Keratinocyte (primary cell): Measurements from ENCODE around the gene FAM156B. TPM values are rescaled to one million over a fixed set of nuclear protein-coding genes. Genes with fewer than 3 reads are reported as not detected.
"Not testable (repeated sequence)": the region's sequence is repeated elsewhere in the genome, so short reads cannot be mapped to it uniquely, and the experiment has no call there.

Experiments used
- DNase-seq: peaks from one replicate; pipeline ENCODE4 v3.0.0-alpha.2; 2011; ENCODE audit warnings: low read depth, missing footprints, low spot score
- FAIRE-seq: peaks from 2 replicates; lab custom pipeline; 2011; peaks lifted over from hg19 to GRCh38; lab: Jason Lieb, UNC
- H2AFZ ChIP-seq: 2 replicates; pipeline ENCODE4 v1.6.0; 2012; ENCODE audit warnings: low read length, control low read depth, inconsistent platforms; ENCODE audit not compliant: control insufficient read depth
- H3K27ac ChIP-seq: 2 replicates; pipeline ENCODE4 v1.5.1; 2011; ENCODE audit warnings: low read length; ENCODE audit not compliant: control insufficient read depth, insufficient read depth
- H3K27me3 ChIP-seq: 3 replicates; pipeline ENCODE4 v1.6.0; 2011; ENCODE audit warnings: low read length; ENCODE audit not compliant: control insufficient read depth, insufficient read depth; ENCODE audit errors: extremely low read depth
- H3K36me3 ChIP-seq, 2 experiments: 2 replicates in 1 of 2; 3 replicates in 1 of 2; pipeline ENCODE4 v1.5.1; 2011; ENCODE audit warnings: low read length in 2 of 2, mild to moderate bottlenecking in 1 of 2; ENCODE audit not compliant: control insufficient read depth in 2 of 2, insufficient read depth in 2 of 2; ENCODE audit errors: extremely low read depth in 1 of 2
- H3K4me1 ChIP-seq: 3 replicates; pipeline ENCODE4 v1.5.1; 2011; ENCODE audit warnings: low read length; ENCODE audit not compliant: control insufficient read depth, insufficient read depth; ENCODE audit errors: extremely low read depth
- H3K4me2 ChIP-seq: 3 replicates; pipeline ENCODE4 v1.6.0; 2011; ENCODE audit warnings: low read depth, low read length; ENCODE audit not compliant: control insufficient read depth, insufficient read depth; ENCODE audit errors: extremely low read depth
- H3K4me3 ChIP-seq, 3 experiments: fragments of 200-600 bp in 1 of 3; sonication (generic) in 1 of 3; 2 replicates in 2 of 3; 3 replicates in 1 of 3; pipeline ENCODE4 v1.5.1; 2011 to 2016; ENCODE audit warnings: low read length in 3 of 3, mild to moderate bottlenecking in 3 of 3, control low read depth in 2 of 3, inconsistent platforms in 1 of 3, low read depth in 1 of 3, mixed read lengths in 1 of 3, mixed run types in 1 of 3, moderate library complexity in 1 of 3; ENCODE audit not compliant: control insufficient read depth in 2 of 3, insufficient read depth in 2 of 3; ENCODE audit errors: extremely low read depth in 1 of 3
- H3K79me2 ChIP-seq: 2 replicates; pipeline ENCODE4 v1.6.0; 2012; ENCODE audit warnings: low read length; ENCODE audit not compliant: control insufficient read depth, insufficient read depth
- H3K9ac ChIP-seq: 3 replicates; pipeline ENCODE4 v1.6.0; 2011; ENCODE audit warnings: low read length; ENCODE audit not compliant: control insufficient read depth, insufficient read depth; ENCODE audit errors: extremely low read depth
- H3K9me1 ChIP-seq: 3 replicates; pipeline ENCODE4 v1.6.0; 2011; ENCODE audit warnings: low read length; ENCODE audit not compliant: control insufficient read depth, insufficient read depth; ENCODE audit errors: extremely low read depth
- H3K9me3 ChIP-seq: 2 replicates; pipeline ENCODE4 v1.5.1; 2012; ENCODE audit warnings: low read depth, low read length; ENCODE audit not compliant: control insufficient read depth
- H4K20me1 ChIP-seq: 3 replicates; pipeline ENCODE4 v1.6.0; 2011; ENCODE audit warnings: low read length; ENCODE audit not compliant: control insufficient read depth, insufficient read depth; ENCODE audit errors: extremely low read depth
- EZH2 ChIP-seq: IDR thresholded peaks from one replicate; pipeline ENCODE4 v1.6.1; 2012; ENCODE audit warnings: inconsistent platforms, mild to moderate bottlenecking, low read length, moderate library complexity
- dilution Hi-C: fragments of 300-500 bp; cut with MboI; formaldehyde crosslinking; loops from one replicate; pipeline ENCODE4 v1.7.0; 2020; ENCODE audit warnings: low sequenced_read_pairs; ENCODE audit not compliant: extremely low pct_ligation_motif_present
- polyA minus RNA-seq, 3 experiments: library from RNA; depleted of rRNA, polyadenylated mRNA; stranded (reverse); fragments of >200 nt; gene quantifications; 1 replicate in 1 of 3; 2 replicates in 1 of 3; 3 replicates in 1 of 3; pipeline ENCODE4 v1.2.3, GENCODE V29; 2011
- polyA plus RNA-seq, 5 experiments: library from polyadenylated mRNA; depleted of rRNA in 3 of 5; stranded (reverse) in 3 of 5; stranded (forward) in 1 of 5; unstranded in 1 of 5; fragments of >200 nt; gene quantifications; 1 replicate in 1 of 5; 2 replicates in 3 of 5; 3 replicates in 1 of 5; pipeline versions ENCODE4 v1.2.1 to v1.2.3, GENCODE V29; 2011 to 2012; ENCODE audit warnings: missing spikeins in 2 of 5, low read depth in 1 of 5, low replicate concordance in 1 of 5
- TF ChIP-seq, protein P1 (sequence below), 3 experiments: IDR thresholded peaks in 1 of 3; conservative IDR thresholded peaks in 1 of 3; optimal IDR thresholded peaks in 1 of 3; 2 replicates in 2 of 3; 3 replicates in 1 of 3; pipeline versions ENCODE3 to v1.5.1; 2011; ENCODE audit warnings: low read length in 3 of 3, mild to moderate bottlenecking in 3 of 3, moderate library complexity in 2 of 3, control low read depth in 1 of 3, inconsistent platforms in 1 of 3; ENCODE audit not compliant: insufficient read depth in 2 of 3; ENCODE audit errors: extremely low read depth in 1 of 3

The FAM156B gene
- polyA plus RNA-seq (12.0 to 16.8 TPM (median 12.4 TPM) in 3 replicates), polyA minus RNA-seq (5.1 to 10.6 TPM (median 7.0 TPM) in 3 replicates)
- 3.1 TPM for polyA plus RNA-seq (2011; ENCODE audit: low read depth)
- 6.0 and 8.1 TPM in 2 replicates for polyA plus RNA-seq (2011; cell fraction: cytosol; rRNA removed)
- 85.8 and 109 TPM in 2 replicates for polyA plus RNA-seq (2011; cell fraction: nucleus; rRNA removed)
- 4.5 and 10.3 TPM in 2 replicates for polyA plus RNA-seq (2012; ENCODE audit: low replicate concordance)
- polyA minus RNA-seq (2011; cell fraction: cytosol; rRNA and poly(A)+ RNA removed), result 3.5 TPM
- polyA minus RNA-seq (2011; cell fraction: nucleus; rRNA and poly(A)+ RNA removed), result 5.1 and 9.1 TPM in 2 replicates

- dilution Hi-C loops, H2AFZ ChIP-seq, H3K9ac ChIP-seq, DNase-seq, H3K9me1 ChIP-seq, H3K36me3 ChIP-seq, H3K4me3 ChIP-seq, H3K27ac ChIP-seq, H4K20me1 ChIP-seq, H3K4me1 ChIP-seq, H3K79me2 ChIP-seq, H3K9me3 ChIP-seq, H3K4me2 ChIP-seq, H3K27me3 ChIP-seq: not testable (repeated sequence)
- FAIRE-seq, result peak; percentile 13
Observed at GRCh38 chrX:52896855-52897709, at the start of gene FAM156B. Gene FAM156B, plus strand, starts transcription at chrX:52897330. Its CDS starts 9,896 bp downstream, at chrX:52907226.

DNA sequence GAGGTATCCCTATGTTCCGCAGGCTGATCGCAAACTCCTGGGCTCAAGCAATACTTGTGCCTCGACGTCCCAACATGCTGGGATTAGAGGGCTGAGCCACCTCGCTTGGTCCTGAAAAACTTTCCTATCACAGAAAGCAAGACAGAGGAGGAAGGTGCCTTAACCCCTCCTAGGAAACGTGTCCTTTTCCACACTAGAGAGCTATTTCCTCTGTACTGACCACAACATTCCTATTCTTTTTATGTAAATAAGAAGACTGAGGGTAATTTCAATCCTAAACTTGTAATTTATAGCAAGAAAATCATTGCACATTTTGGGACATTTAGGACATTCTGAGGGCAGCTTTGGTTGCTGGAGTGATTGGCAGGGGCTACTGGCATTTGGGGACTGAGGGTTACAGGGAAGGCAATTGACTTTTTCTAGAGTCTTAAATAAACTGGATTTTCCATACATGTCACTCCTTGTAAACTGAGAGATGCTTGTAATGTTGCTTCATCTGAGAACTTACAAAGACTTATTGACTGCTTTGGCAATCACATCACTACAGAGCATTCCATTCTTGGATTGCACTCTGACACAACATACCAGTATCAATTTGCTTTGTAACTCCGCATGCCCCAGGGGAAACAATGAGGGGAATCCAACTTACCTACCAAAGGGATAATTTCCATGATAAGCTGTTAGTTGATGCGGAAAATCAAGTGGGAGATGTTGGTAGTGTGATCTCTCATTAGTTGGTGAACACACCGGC, 44.8 kb upstream of the FAM156B start:
- H3K79me2 ChIP-seq, result no peaks in the 10 kb centered on the region
- H3K27ac ChIP-seq, result no peak overlapping the region
- no peak overlapping the region for H3K4me3 ChIP-seq
- peaks cover 5% of the 10 kb centered on the region for H3K4me1 ChIP-seq
- H2AFZ ChIP-seq, result no peak overlapping the region
- H3K9ac ChIP-seq, result no peak overlapping the region
- no peaks in the 10 kb centered on the region for H4K20me1 ChIP-seq
- H3K27me3 ChIP-seq, result no peaks in the 10 kb centered on the region
- no peaks in the 10 kb centered on the region for H3K9me3 ChIP-seq
- no peaks in the 10 kb centered on the region for H3K36me3 ChIP-seq
- DNase-seq (no peak), FAIRE-seq (no peak)
- no peaks in the 10 kb centered on the region for H3K9me1 ChIP-seq
- no peak overlapping the region for H3K4me2 ChIP-seq
- dilution Hi-C loops, result no loop called here
- no peak for TF ChIP-seq EZH2
- TF ChIP-seq, protein P1, sequence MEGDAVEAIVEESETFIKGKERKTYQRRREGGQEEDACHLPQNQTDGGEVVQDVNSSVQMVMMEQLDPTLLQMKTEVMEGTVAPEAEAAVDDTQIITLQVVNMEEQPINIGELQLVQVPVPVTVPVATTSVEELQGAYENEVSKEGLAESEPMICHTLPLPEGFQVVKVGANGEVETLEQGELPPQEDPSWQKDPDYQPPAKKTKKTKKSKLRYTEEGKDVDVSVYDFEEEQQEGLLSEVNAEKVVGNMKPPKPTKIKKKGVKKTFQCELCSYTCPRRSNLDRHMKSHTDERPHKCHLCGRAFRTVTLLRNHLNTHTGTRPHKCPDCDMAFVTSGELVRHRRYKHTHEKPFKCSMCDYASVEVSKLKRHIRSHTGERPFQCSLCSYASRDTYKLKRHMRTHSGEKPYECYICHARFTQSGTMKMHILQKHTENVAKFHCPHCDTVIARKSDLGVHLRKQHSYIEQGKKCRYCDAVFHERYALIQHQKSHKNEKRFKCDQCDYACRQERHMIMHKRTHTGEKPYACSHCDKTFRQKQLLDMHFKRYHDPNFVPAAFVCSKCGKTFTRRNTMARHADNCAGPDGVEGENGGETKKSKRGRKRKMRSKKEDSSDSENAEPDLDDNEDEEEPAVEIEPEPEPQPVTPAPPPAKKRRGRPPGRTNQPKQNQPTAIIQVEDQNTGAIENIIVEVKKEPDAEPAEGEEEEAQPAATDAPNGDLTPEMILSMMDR (optimal IDR thresholded peaks at IDR 0.05 in 1 of 3, IDR thresholded peaks at IDR 0.05 in 1 of 3, conservative IDR thresholded peaks at IDR 0.05 in 1 of 3; ENCODE audit: extremely low read depth in 1 of 3, insufficient read depth in 2 of 3, low read length in 3 of 3), result no peak

DNA sequence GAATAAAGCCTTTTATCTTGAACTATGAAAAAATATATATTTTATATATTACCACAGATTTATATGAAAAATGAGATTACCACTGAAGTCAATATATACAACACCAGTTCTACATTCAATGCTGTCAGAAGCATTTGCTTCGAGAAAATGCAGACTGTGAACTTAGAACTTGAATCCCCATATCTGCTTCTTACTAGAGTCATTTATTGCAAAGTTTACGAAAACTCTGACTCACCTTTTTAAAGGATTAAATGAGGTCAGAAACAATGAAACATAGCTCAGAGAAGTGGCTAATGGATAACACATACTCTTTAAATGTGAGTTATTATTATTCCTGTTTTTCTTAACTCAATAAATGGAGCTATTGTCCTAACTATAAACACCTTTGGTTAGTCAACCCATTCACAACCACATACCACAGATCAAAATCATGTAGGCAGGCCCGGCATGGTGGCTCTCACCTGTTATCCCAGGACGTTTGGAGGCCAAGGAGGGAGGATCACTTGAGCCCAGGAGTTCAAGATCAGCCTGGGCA, 40.1 kb upstream of the FAM156B start:
- H3K36me3 ChIP-seq, H3K4me3 ChIP-seq, H3K27me3 ChIP-seq, H3K79me2 ChIP-seq, DNase-seq, H4K20me1 ChIP-seq, FAIRE-seq, H3K27ac ChIP-seq, H3K4me2 ChIP-seq, H3K9me1 ChIP-seq, H2AFZ ChIP-seq, dilution Hi-C loops, H3K9ac ChIP-seq, H3K9me3 ChIP-seq, H3K4me1 ChIP-seq: not testable (repeated sequence)
